ENCODE measurements around the gene HES7.
A peak's percentile ranks its signal among the peaks of the same experiment; 100 is the strongest.

HES7 gene

GRCh38 chr17:8155231-8155995, 31.5 kb upstream of the HES7 start:
- peak; percentile 43 for DNase-seq

- DNase-seq: no peak
Measured at GRCh38 chr17:8154608-8155155, 30.8 kb upstream of the HES7 start.

- peak; percentile 100 for DNase-seq
Measured at GRCh38 chr17:8153957-8154607, 30.2 kb upstream of the HES7 start.

GRCh38 chr17:8153525-8153956, 29.6 kb upstream of the HES7 start:
- DNase-seq: peak; percentile 94

- DNase-seq: no peak
Measured at GRCh38 chr17:8153031-8153451, 29.1 kb upstream of the HES7 start.

- DNase-seq: peak; percentile 96
Measured at GRCh38 chr17:8152112-8152775, 28.3 kb upstream of the HES7 start, which contains the start of gene PER1. TSS of gene PER1 (minus strand) at chr17:8152404. CDS start at chr17:8150706, 1,698 bp downstream.

- DNase-seq: peak; percentile 93
Measured at GRCh38 chr17:8151641-8152111, 27.8 kb upstream of the HES7 start.

- DNase-seq: peak; percentile 97
Measured at GRCh38 chr17:8151120-8151640, 27.3 kb upstream of the HES7 start.

GRCh38 chr17:8150194-8151119, 26.6 kb upstream of the HES7 start:
- DNase-seq: peak; percentile 35

- peak; percentile 41 for DNase-seq
Measured at GRCh38 chr17:8149419-8150193, 25.7 kb upstream of the HES7 start.

- no peak for DNase-seq
Measured at GRCh38 chr17:8148560-8148959, 24.7 kb upstream of the HES7 start.

- no peak for DNase-seq
Measured at GRCh38 chr17:8147805-8148404, 24.0 kb upstream of the HES7 start.

GRCh38 chr17:8147141-8147804, 23.4 kb upstream of the HES7 start:
- no peak for DNase-seq

- DNase-seq: no peak
Measured at GRCh38 chr17:8146381-8147140, 22.7 kb upstream of the HES7 start.

GRCh38 chr17:8145811-8146210, 21.9 kb upstream of the HES7 start:
- no peak for DNase-seq

- peak; percentile 24 for DNase-seq
Measured at GRCh38 chr17:8144401-8145231, 20.7 kb upstream of the HES7 start.

GRCh38 chr17:8143581-8144400, 19.9 kb upstream of the HES7 start:
- DNase-seq: no peak

Measured in right hindlimb (tissue), 1 donor.